ENCODE data around the gene RHEB.

Gene RHEB

GRCh38 chr7:151446412-151446811 lies 73.3 kb downstream of the RHEB start:
- TF ChIP-seq PATZ1 (CRISPR knock-in tag; IDR thresholded peaks at IDR 0.05; ENCODE audit: borderline replicate concordance) (no peak), ZFP30 (CRISPR knock-in tag; IDR thresholded peaks at IDR 0.05) (no peak), TOX (CRISPR knock-in tag; IDR thresholded peaks at IDR 0.05; ENCODE audit: borderline replicate concordance) (no peak), ZFP3 (CRISPR knock-in tag; IDR thresholded peaks at IDR 0.05) (no peak), CSDC2 (CRISPR knock-in tag; IDR thresholded peaks at IDR 0.05) (no peak), ARNTL (CRISPR knock-in tag; IDR thresholded peaks at IDR 0.05; ENCODE audit: borderline replicate concordance, low read depth) (no peak), PPARA (CRISPR knock-in tag; IDR thresholded peaks at IDR 0.05; ENCODE audit: borderline replicate concordance) (no peak), ZNF70 (CRISPR knock-in tag; IDR thresholded peaks at IDR 0.05) (no peak), ZNF8 (CRISPR knock-in tag; IDR thresholded peaks at IDR 0.05) (no peak), ESRRG (CRISPR knock-in tag; IDR thresholded peaks at IDR 0.05) (no peak), GLIS3 (CRISPR knock-in tag; IDR thresholded peaks at IDR 0.05) (no peak), TCF4 (CRISPR knock-in tag; IDR thresholded peaks at IDR 0.05; ENCODE audit: borderline replicate concordance) (no peak), SNAI2 (CRISPR knock-in tag; IDR thresholded peaks at IDR 0.05) (no peak), CSRNP3 (CRISPR knock-in tag; IDR thresholded peaks at IDR 0.05) (no peak), BACH2 (CRISPR knock-in tag; IDR thresholded peaks at IDR 0.05; ENCODE audit: borderline replicate concordance) (no peak), ISL1 (CRISPR knock-in tag; IDR thresholded peaks at IDR 0.05) (no peak)
- ATAC-seq, result no peak

GRCh38 chr7:151444632-151445031 lies 75.1 kb downstream of the RHEB start:
- TF ChIP-seq PPARA (CRISPR knock-in tag; IDR thresholded peaks at IDR 0.05; ENCODE audit: borderline replicate concordance), result no peak
- TF ChIP-seq ZNF565 (CRISPR knock-in tag; conservative IDR thresholded peaks at IDR 0.05; ENCODE audit: low read depth), result no peak
- TF ChIP-seq POU6F1 (CRISPR knock-in tag; IDR thresholded peaks at IDR 0.05; ENCODE audit: borderline replicate concordance, low read depth), result no peak
- no peak for ATAC-seq

GRCh38 chr7:151442776-151443496 lies 76.8 kb downstream of the RHEB start:
- TF ChIP-seq ISL1 (CRISPR knock-in tag; IDR thresholded peaks at IDR 0.05) (no peak), ZC3H10 (CRISPR knock-in tag; IDR thresholded peaks at IDR 0.05) (no peak), OSR1 (CRISPR knock-in tag; IDR thresholded peaks at IDR 0.05) (no peak)
- no peak for ATAC-seq

GRCh38 chr7:151440799-151441445 lies 78.8 kb downstream of the RHEB start:
- ATAC-seq, result no peak
- TF ChIP-seq BACH2 (CRISPR knock-in tag; IDR thresholded peaks at IDR 0.05; ENCODE audit: borderline replicate concordance) (no peak), CSDC2 (CRISPR knock-in tag; IDR thresholded peaks at IDR 0.05) (no peak), ZNF8 (CRISPR knock-in tag; IDR thresholded peaks at IDR 0.05) (no peak), ISL1 (CRISPR knock-in tag; IDR thresholded peaks at IDR 0.05) (no peak), SNAI2 (CRISPR knock-in tag; IDR thresholded peaks at IDR 0.05) (no peak), POU6F1 (CRISPR knock-in tag; IDR thresholded peaks at IDR 0.05; ENCODE audit: borderline replicate concordance, low read depth) (no peak), CREB5 (CRISPR knock-in tag; IDR thresholded peaks at IDR 0.05; ENCODE audit: low read depth) (no peak), TCF4 (CRISPR knock-in tag; IDR thresholded peaks at IDR 0.05; ENCODE audit: borderline replicate concordance) (no peak), CSRNP3 (CRISPR knock-in tag; IDR thresholded peaks at IDR 0.05) (no peak), ZFP3 (CRISPR knock-in tag; IDR thresholded peaks at IDR 0.05) (no peak), ZFP30 (CRISPR knock-in tag; IDR thresholded peaks at IDR 0.05) (no peak), ZNF70 (CRISPR knock-in tag; IDR thresholded peaks at IDR 0.05) (no peak), PPARA (CRISPR knock-in tag; IDR thresholded peaks at IDR 0.05; ENCODE audit: borderline replicate concordance) (no peak), TOX (CRISPR knock-in tag; IDR thresholded peaks at IDR 0.05; ENCODE audit: borderline replicate concordance) (no peak), ARNTL (CRISPR knock-in tag; IDR thresholded peaks at IDR 0.05; ENCODE audit: borderline replicate concordance, low read depth) (no peak), ZNF565 (CRISPR knock-in tag; conservative IDR thresholded peaks at IDR 0.05; ENCODE audit: low read depth) (no peak)
